Pancreas (tissue), 10 donors: ENCODE measurements around the gene RPS6KA6. TPM values are rescaled to one million over a fixed set of nuclear protein-coding genes. Genes with fewer than 3 reads are reported as not detected.
A peak's percentile ranks its signal among the peaks of the same experiment; 100 is the strongest.

Experiments
- ATAC-seq, 4 donors: fragments of 200-7000 bp; cut with Tn5 transposase; one replicate each; pipeline versions ENCODE4 v1.8.0 to v1.9.1; 2020; ENCODE audit warnings: mild to moderate bottlenecking in 4 of 4, moderate library complexity in 4 of 4
- DNase-seq, 6 donors: peaks; one replicate each; pipeline ENCODE4 v3.0.0-alpha.2; 2020
- FAIRE-seq: peaks from 2 replicates; lab custom pipeline; 2012; peaks lifted over from hg19 to GRCh38; lab: Jason Lieb, UNC
- H3K27ac ChIP-seq, 4 donors: fragments of 200-600 bp; sonication (generic); 1 replicate in 3 of 4; 2 replicates in 1 of 4; pipeline versions ENCODE4 v1.5.0 to v1.8.0; 2020
- H3K27me3 ChIP-seq, 4 donors: fragments of 200-600 bp; one replicate each; pipeline ENCODE4 v1.8.0; 2021
- H3K36me3 ChIP-seq, 3 donors: fragments of 200-600 bp; sonication (generic) in 1 of 3; one replicate each; pipeline versions ENCODE4 v1.5.0 to v1.8.0; 2020 to 2021
- H3K4me1 ChIP-seq, 3 donors: fragments of 200-600 bp; one replicate each; pipeline ENCODE4 v1.8.0; 2021
- H3K4me3 ChIP-seq, 4 donors: fragments of 200-600 bp; sonication (generic) in 2 of 4; one replicate each; pipeline versions ENCODE4 v1.5.0 to v1.8.0; 2020 to 2021
- H3K9me3 ChIP-seq, 4 donors: fragments of 200-600 bp; one replicate each; pipeline ENCODE4 v1.8.0; 2021
- WGBS, 2 donors: extraction: QIAGEN DNeasy Blood & Tissue Kit; methylation state at CpG; one replicate each; pipeline ENCODE4 v1.1.7; 2013; 5-methylcytosine and 5-hydroxymethylcytosine counted together
- intact Hi-C, 3 donors: fragments of 100-400 bp; cut with DNase I; formaldehyde crosslinking; loops; one replicate each; pipeline versions ENCODE4 v1.11.1 to v1.14.2; 2022
- polyA plus RNA-seq, 2 donors: library from polyadenylated mRNA; stranded (reverse); fragments of 200-250 nt; gene quantifications; one replicate each; pipeline ENCODE4 v1.2.3, GENCODE V29; 2013
- total RNA-seq, 6 donors: library from RNA; stranded (reverse); fragmentation: NEBNext Ultra II Directional in 4 of 6; extraction: Animal tissue kit (Norgen Biotek cat#: 25700) in 4 of 6; gene quantifications; one replicate each; pipeline versions ENCODE4 v1.2.1 to v1.2.4, GENCODE V29; 2021 to 2023
- TF ChIP-seq, protein P1 (sequence below), 4 donors: fragments of 200-600 bp; sonication (generic) in 3 of 4; IDR thresholded peaks; one replicate each; pipeline versions ENCODE4 v1.5.0 to v1.8.0; 2021; ENCODE audit warnings: antibody characterized with exemption in 4 of 4
- donor health status: healthy with polysubstance abuse.
- donor health status: DM: no; HTN: no; CAD: no; lungs with moderate emphysema.
- donor health status: DM: no; HTN: no; CAD: no.
- donor health status: control.
- donor health status: control.
- donor health status: Bipolar disorder and iron deficiency.
- donor health status: DM: yes; HTN: yes; CAD: no.
- donor health status: DM: no; HTN: no; CAD: no.
- donor health status: DM: no; HTN: no; CAD: no.
- donor health status: DM: yes; HTN: yes; CAD: no.

RPS6KA6 gene
- total and polyA plus RNA-seq, 8 donors = 0.46 to 3.5 (median 1.1) TPM

DNA sequence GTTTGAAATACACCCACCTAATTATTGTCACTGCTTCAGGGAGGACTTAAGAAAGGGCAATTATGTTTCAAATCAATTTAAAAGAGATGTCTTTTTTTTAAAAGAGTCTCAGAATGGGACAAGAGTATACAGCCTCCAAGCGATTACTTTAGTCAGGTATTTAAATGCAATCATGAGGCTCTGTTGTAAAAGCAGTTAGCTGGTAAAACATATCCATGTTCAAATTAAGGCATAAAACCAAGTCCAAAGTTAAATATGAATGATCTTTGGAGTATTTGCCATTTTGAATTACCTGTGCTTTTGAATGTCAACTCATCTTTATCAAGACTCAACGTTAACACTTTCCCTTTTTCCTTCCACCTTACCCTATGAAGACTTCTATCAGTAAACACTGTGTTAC, 13.7 kb downstream of the RPS6KA6 start:
- intact Hi-C loops = no loop called here
- FAIRE-seq = peak; percentile 39

DNA sequence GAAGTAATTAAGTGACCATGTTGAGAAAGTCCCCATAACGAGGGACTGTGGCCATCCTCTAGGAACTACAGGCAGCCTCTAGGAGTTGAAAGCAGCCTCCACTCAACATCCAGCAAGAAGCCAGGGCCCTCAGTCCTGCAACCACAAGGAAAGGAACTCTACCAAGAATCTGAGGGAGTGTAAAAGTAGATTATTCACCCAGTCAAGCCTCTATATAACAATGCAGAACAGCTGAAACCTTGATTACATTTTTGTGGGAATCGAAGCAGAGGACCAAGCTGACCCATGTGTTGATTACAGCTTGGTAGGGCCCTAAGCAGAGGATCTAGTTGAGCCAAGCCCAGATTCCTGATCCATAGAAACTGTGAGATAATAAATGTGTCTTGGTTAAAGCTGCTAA, 17.1 kb downstream of the RPS6KA6 start:
- Histone ChIP-seq H3K4me1 (no peaks in the 10 kb centered on the region), H3K4me3 (no peak overlapping the region), H3K27me3 (peaks cover 0 to 13% (median 3%) of the 10 kb centered on the region in 4 donors), H3K27ac (no peak overlapping the region), H3K9me3 (no peaks in the 10 kb centered on the region), H3K36me3 (no peaks in the 10 kb centered on the region)
- 61 to 83% methylated on average over 2 of the region's 2 CpGs for WGBS, 2 donors
- DNase-seq (no peak), ATAC-seq (no peak), FAIRE-seq (no peak)
- intact Hi-C loops = no loop called here
- TF ChIP-seq, protein P1, sequence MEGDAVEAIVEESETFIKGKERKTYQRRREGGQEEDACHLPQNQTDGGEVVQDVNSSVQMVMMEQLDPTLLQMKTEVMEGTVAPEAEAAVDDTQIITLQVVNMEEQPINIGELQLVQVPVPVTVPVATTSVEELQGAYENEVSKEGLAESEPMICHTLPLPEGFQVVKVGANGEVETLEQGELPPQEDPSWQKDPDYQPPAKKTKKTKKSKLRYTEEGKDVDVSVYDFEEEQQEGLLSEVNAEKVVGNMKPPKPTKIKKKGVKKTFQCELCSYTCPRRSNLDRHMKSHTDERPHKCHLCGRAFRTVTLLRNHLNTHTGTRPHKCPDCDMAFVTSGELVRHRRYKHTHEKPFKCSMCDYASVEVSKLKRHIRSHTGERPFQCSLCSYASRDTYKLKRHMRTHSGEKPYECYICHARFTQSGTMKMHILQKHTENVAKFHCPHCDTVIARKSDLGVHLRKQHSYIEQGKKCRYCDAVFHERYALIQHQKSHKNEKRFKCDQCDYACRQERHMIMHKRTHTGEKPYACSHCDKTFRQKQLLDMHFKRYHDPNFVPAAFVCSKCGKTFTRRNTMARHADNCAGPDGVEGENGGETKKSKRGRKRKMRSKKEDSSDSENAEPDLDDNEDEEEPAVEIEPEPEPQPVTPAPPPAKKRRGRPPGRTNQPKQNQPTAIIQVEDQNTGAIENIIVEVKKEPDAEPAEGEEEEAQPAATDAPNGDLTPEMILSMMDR (IDR thresholded peaks at IDR 0.05) = no peak

More for the DNA sequence above, 13.7 kb downstream of the RPS6KA6 start:
- DNase-seq (no peak), ATAC-seq (no peak)
- Histone ChIP-seq H3K27ac (no peak overlapping the region), H3K9me3 (no peaks in the 10 kb centered on the region), H3K36me3 (no peaks in the 10 kb centered on the region), H3K4me1 (no peaks in the 10 kb centered on the region), H3K27me3 (peaks cover 0 to 13% (median 6%) of the 10 kb centered on the region in 4 donors), H3K4me3 (no peak overlapping the region)
- TF ChIP-seq, protein P1 (IDR thresholded peaks at IDR 0.05) = no peak
- WGBS, 2 donors = 66 to 80% methylated on average over 2 of the region's 2 CpGs

DNA sequence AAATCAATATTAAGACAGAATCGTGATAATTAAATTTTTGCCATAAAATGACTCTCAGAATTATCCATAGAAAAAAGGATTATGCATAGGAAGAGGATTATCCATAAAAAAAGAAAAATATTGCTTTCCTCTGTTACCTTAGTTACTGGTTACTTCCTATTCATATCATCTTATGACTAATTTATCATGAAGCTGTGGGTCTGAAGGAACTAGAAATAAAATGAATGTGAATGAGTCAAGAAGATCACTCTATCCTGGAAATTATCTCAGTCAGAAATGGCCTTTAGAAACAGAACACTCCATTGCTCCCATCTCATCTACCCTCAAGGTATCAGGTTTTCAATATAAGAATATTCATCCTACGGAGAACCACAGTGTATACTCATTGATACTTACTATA, 19.4 kb downstream of the RPS6KA6 start:
- Histone ChIP-seq H3K36me3 (no peaks in the 10 kb centered on the region), H3K4me1 (no peaks in the 10 kb centered on the region), H3K27me3 (no peaks in the 10 kb centered on the region), H3K9me3 (no peaks in the 10 kb centered on the region), H3K4me3 (no peak overlapping the region), H3K27ac (no peak overlapping the region)
- DNase-seq (no peak), ATAC-seq (no peak), FAIRE-seq (no peak)
- TF ChIP-seq, protein P1 (IDR thresholded peaks at IDR 0.05) = no peak
- WGBS, 2 donors = 60 to 82% methylated on average over 2 of the region's 2 CpGs
- intact Hi-C loops = no loop called here

DNA sequence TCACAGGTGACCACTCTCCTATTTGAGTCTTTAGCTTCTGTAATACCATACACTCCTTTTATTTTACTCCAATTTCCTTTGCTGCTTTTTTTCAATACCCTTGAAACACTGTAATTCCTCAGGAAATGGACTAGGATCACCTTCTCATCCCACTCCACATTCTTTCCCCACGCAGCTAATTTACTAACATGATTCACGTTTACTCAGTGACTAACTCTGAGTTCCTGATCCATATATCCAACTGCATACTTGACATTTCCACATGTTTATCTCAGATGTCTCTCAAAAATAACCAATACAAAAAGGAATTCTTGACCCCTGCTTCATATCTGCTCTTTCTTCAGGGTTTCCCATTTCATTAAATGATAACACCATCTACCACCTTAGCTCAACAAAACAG, 19.9 kb downstream of the RPS6KA6 start:
- no peaks in the 10 kb centered on the region for H3K36me3 ChIP-seq
- ATAC-seq (no peak), FAIRE-seq (no peak), DNase-seq (no peak)
- no peak overlapping the region for H3K27ac ChIP-seq
- intact Hi-C loops = no loop called here
- H3K9me3 ChIP-seq = no peaks in the 10 kb centered on the region
- no peaks in the 10 kb centered on the region for H3K27me3 ChIP-seq
- TF ChIP-seq, protein P1 (IDR thresholded peaks at IDR 0.05) = no peak
- H3K4me3 ChIP-seq = no peak overlapping the region
- no peaks in the 10 kb centered on the region for H3K4me1 ChIP-seq
- WGBS, 2 donors = 34 to 61% methylated on average over 2 of the region's 2 CpGs

DNA sequence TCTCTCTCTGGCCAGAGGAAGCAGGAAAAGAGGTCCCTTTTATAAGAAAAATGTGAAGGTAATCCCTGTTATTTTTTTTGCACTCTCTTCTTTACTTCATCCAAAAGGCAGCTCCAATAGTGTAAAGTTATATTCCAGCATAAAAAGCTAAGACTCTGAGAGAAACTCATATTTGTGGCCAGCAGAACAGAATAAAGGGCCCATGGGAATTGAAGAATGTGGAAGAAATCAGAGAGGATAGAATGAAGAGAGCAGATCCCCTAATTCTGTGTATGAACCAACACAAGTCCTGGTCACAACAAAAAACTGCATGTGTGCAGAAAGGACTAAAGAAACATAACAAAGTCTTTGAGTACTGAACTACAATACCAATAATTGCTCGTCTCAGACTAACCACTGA, 22.3 kb downstream of the RPS6KA6 start:
- Histone ChIP-seq H3K27ac (no peak overlapping the region), H3K36me3 (no peaks in the 10 kb centered on the region), H3K4me1 (no peaks in the 10 kb centered on the region), H3K27me3 (no peaks in the 10 kb centered on the region), H3K4me3 (no peak overlapping the region), H3K9me3 (no peaks in the 10 kb centered on the region)
- FAIRE-seq (no peak), ATAC-seq (no peak), DNase-seq (no peak)
- intact Hi-C loops = no loop called here
- 68 to 97% methylated on average over 1 of the region's 1 CpG for WGBS, 2 donors
- TF ChIP-seq, protein P1 (IDR thresholded peaks at IDR 0.05) = no peak
